H1 (cell line): ENCODE data around the gene DAZAP1. TPM values are rescaled to one million over a fixed set of nuclear protein-coding genes. Genes with fewer than 3 reads are reported as not detected.

Experiments
- CBX5 ChIP-seq: fragments of 300-800, 300-1000 bp; sonication (generic); IDR thresholded peaks from 2 replicates; pipeline ENCODE4 v1.7.1; 2016; ENCODE audit warnings: antibody characterized with exemption, low read length, low read depth
- JUND ChIP-seq: IDR thresholded peaks from 2 replicates; pipeline ENCODE4 v1.6.1; 2011; ENCODE audit warnings: mild to moderate bottlenecking, improper control_type of control experiment, low read length
- SIRT6 ChIP-seq: IDR thresholded peaks from one replicate; pipeline ENCODE4 v1.7.1; 2012; ENCODE audit warnings: low read length, inconsistent platforms
- polyA plus RNA-seq, 7 experiments: library from polyadenylated mRNA; depleted of rRNA in 3 of 7; stranded (reverse) in 5 of 7; unstranded in 2 of 7; fragments of >200 nt in 5 of 7; fragments of 200-250 nt in 2 of 7; gene quantifications; 1 replicate in 5 of 7; 2 replicates in 1 of 7; 4 replicates in 1 of 7; pipeline versions ENCODE4 v1.2.1 to v1.2.3, GENCODE V29; 2011 to 2013; ENCODE audit warnings: missing spikeins in 2 of 7, mixed read lengths in 2 of 7
- total RNA-seq: library from RNA; stranded (reverse); fragmentation: NEBNext Ultra II Directional; extraction: Animal tissue kit (Norgen Biotek cat#: 25700); gene quantifications from 2 replicates; pipeline ENCODE4 v1.2.1, GENCODE V29; 2021

DAZAP1 gene
- total and polyA plus RNA-seq, 2 of the 8 experiments (the other 6 are each of a cell fraction or from before 2014, with no cell fraction given): 79.6 to 341 TPM

DNA sequence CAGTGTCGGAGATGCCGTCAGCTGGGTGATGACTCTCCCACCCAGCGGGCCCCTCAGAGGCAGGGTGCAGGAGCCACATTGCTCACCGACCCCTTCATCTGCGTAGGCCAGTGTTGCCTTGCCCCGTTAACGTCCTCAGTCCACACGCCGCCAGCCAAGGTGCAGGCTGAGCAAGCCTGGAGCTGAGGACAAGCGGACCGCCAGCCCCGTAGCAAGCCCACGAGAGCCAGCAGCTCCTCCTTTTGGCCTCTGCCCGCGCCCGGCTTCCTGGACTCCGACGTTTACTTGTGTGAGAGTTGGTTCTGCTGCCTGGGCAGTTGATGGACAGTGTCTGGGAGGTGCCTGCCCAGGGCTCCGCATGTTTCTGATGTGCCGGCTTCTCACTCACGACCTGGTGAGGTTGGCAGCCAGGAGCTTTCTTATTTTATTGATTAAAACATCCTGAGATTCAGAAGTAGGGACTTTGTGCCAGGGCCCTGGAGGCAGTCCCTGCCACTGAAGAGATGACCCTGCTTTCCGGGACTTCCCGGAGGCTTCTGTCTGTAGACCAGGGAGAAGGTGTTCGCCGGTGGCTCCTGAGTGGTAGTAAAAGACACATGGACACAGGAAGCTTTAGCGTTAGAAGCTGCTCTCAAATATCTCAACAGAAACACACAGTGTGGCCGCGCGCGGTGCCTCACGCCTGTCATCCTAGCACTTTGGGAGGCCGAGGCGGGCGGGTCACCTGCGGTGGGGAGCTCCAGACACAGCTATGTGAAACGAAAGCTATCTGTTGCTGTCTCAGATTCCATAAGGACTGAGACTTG, 5.8 kb downstream of the DAZAP1 start (continued):
- TF ChIP-seq JUND (no peak), CBX5 (no peak), SIRT6 (no peak)
- TF ChIP-seq, all 59 proteins: peak for 0
